Left ventricle myocardium inferior (tissue), 1 donor: ENCODE measurements around the gene ADCY5. TPM values are rescaled to one million over a fixed set of nuclear protein-coding genes. Genes with fewer than 3 reads are reported as not detected.
"Not testable (repeated sequence)": the region's sequence is repeated elsewhere in the genome, so short reads cannot be mapped to it uniquely, and the experiment has no call there.

ENCODE experiments used
- DNase-seq: peaks from one replicate; pipeline ENCODE4 v3.0.0-alpha.2; 2020
- H3K27ac ChIP-seq: fragments of 200-600 bp; replicated peaks from 2 replicates; pipeline ENCODE4 v1.8.0; 2021
- H3K27me3 ChIP-seq: fragments of 200-600 bp; 2 replicates; pipeline ENCODE4 v1.8.0; 2021; ENCODE audit warnings: low read depth
- H3K36me3 ChIP-seq: fragments of 200-600 bp; 2 replicates; pipeline ENCODE4 v1.8.0; 2021
- H3K4me1 ChIP-seq: fragments of 200-600 bp; 2 replicates; pipeline ENCODE4 v1.8.0; 2021
- H3K4me3 ChIP-seq: fragments of 200-600 bp; 2 replicates; pipeline ENCODE4 v1.8.0; 2021; ENCODE audit warnings: mild to moderate bottlenecking, moderate library complexity
- H3K9me3 ChIP-seq: fragments of 200-600 bp; replicated peaks from 2 replicates; pipeline ENCODE4 v1.8.0; 2021
- intact Hi-C: fragments of 100-400 bp; cut with micrococcal nuclease; formaldehyde crosslinking; loops from one replicate; pipeline ENCODE4 v1.11.0; 2022
- total RNA-seq: library from RNA; stranded (reverse); fragmentation: NEBNext Ultra II Directional; extraction: Animal tissue kit (Norgen Biotek cat#: 25700); gene quantifications from one replicate; pipeline ENCODE4 v1.2.1, GENCODE V29; 2021
- TF ChIP-seq, protein P1 (sequence below): fragments of 200-600 bp; IDR thresholded peaks from 2 replicates; pipeline ENCODE4 v1.8.0; 2021; ENCODE audit warnings: antibody characterized with exemption, mild to moderate bottlenecking, borderline replicate concordance
- donor health status: DM: no; HTN: yes; CAD: no; lungs with severe emphysema.

The ADCY5 gene
- total RNA-seq, 1 donor from 2014 or later: 249 TPM

DNA sequence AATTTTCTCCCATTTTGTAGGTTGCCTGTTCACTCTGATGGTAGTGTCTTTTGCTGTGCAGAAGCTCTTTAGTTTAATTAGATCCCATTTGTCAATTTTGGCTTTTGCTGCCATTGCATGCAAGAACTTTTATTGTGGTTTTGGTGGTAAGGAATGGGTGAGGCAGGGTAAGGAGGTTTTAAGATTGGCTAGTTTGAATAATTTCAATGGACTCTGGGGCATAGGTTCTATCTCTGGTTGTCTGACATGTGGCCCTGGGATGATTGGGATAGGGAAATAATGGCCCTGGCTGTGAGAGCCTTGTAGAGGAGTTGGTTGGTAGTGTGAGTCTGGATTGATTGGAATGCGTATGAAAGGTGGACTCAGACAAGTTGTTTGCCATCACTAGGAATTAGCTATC, 209.1 kb downstream of the ADCY5 start:
- H3K9me3 ChIP-seq: no peaks in the 10 kb centered on the region
- no peak overlapping the region for H3K27ac ChIP-seq
- no peak for DNase-seq
- intact Hi-C loops: no loop called here
- no peak overlapping the region for H3K4me3 ChIP-seq
- peaks cover 12% of the 10 kb centered on the region for H3K4me1 ChIP-seq
- H3K27me3 ChIP-seq: no peaks in the 10 kb centered on the region
- peaks cover 37% of the 10 kb centered on the region for H3K36me3 ChIP-seq
- TF ChIP-seq, protein P1, sequence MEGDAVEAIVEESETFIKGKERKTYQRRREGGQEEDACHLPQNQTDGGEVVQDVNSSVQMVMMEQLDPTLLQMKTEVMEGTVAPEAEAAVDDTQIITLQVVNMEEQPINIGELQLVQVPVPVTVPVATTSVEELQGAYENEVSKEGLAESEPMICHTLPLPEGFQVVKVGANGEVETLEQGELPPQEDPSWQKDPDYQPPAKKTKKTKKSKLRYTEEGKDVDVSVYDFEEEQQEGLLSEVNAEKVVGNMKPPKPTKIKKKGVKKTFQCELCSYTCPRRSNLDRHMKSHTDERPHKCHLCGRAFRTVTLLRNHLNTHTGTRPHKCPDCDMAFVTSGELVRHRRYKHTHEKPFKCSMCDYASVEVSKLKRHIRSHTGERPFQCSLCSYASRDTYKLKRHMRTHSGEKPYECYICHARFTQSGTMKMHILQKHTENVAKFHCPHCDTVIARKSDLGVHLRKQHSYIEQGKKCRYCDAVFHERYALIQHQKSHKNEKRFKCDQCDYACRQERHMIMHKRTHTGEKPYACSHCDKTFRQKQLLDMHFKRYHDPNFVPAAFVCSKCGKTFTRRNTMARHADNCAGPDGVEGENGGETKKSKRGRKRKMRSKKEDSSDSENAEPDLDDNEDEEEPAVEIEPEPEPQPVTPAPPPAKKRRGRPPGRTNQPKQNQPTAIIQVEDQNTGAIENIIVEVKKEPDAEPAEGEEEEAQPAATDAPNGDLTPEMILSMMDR: no peak

DNA sequence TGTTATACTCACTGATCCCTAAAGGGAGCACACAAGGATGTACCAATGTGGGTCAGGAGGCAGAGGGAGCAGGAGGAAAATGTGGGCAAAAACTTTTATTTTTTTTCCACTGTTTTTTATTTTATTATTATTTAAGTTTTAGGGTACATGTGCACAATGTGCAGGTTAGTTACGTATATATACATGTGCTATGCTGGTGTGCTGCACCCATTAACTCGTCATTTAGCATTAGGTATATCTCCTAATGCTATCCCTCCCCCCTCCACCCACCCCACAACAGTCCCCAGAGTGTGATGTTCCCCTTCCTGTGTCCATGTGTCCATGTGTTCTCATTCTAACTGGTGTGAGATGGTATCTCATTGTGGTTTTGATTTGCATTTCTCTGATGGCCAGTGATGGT, 209.7 kb downstream of the ADCY5 start:
- H3K36me3 ChIP-seq: peaks cover 43% of the 10 kb centered on the region
- H3K9me3 ChIP-seq, DNase-seq, H3K4me1 ChIP-seq, intact Hi-C loops, H3K4me3 ChIP-seq, H3K27me3 ChIP-seq, H3K27ac ChIP-seq: not testable (repeated sequence)

DNA sequence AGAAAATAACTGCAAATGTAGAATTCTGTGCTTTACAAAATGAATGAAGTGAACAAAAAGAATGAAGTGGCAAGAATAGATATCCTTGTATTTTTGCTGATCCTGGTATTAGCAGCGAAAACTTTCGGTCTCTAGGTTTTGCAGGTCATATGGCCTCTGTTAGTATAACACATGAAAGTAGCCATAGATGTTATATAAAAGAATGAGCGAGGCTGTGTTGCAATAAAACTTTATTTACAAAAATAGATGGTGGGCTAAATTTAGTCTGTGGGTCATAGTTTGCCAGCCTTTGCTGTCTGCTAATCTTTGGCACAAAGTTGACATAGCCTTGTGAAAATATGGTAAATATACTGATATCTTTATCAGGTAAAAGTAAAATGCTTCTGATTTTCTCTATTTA, 212.0 kb downstream of the ADCY5 start:
- TF ChIP-seq, protein P1: no peak
- Histone ChIP-seq H3K27me3 (no peaks in the 10 kb centered on the region), H3K27ac (no peak overlapping the region), H3K4me3 (no peak overlapping the region), H3K36me3 (peaks cover 54% of the 10 kb centered on the region), H3K9me3 (no peaks in the 10 kb centered on the region), H3K4me1 (no peaks in the 10 kb centered on the region)
- intact Hi-C loops: no loop called here
- no peak for DNase-seq

Other genes with a start within 250 kb of the ADCY5 start
- 9.5 TPM for gene SEC22A, start 247.1 kb downstream of the ADCY5 start, total RNA-seq
- gene HACD2, start 136.0 kb upstream of the ADCY5 start, total RNA-seq: 8.1 TPM